ENCODE results near the gene TRDN.
"Not testable (repeated sequence)": the region's sequence is repeated elsewhere in the genome, so short reads cannot be mapped to it uniquely, and the experiment has no call there.

The TRDN gene

GRCh38 chr6:123383718-123384117, 253.0 kb downstream of the TRDN start:
- no peak for DNase-seq

- DNase-seq: no peak
These were observed 256.5 kb downstream of the TRDN start for GRCh38 chr6:123380257-123380656.

- DNase-seq: no peak
These were observed 264.0 kb downstream of the TRDN start for GRCh38 chr6:123372737-123373136.

GRCh38 chr6:123363912-123364311, 272.8 kb downstream of the TRDN start:
- DNase-seq: no peak

- no peak for DNase-seq
These were observed 276.4 kb downstream of the TRDN start for GRCh38 chr6:123360359-123360758.

- DNase-seq: no peak
These were observed 284.0 kb downstream of the TRDN start for GRCh38 chr6:123352705-123353104.

- no peak for DNase-seq
These were observed 284.5 kb downstream of the TRDN start for GRCh38 chr6:123352279-123352678.

GRCh38 chr6:123343836-123344235, 292.9 kb downstream of the TRDN start:
- DNase-seq: no peak

- DNase-seq: no peak
These were observed 298.4 kb downstream of the TRDN start for GRCh38 chr6:123338394-123338793.

GRCh38 chr6:123333000-123333756, 303.6 kb downstream of the TRDN start:
- DNase-seq: no peak

GRCh38 chr6:123332070-123332469, 304.7 kb downstream of the TRDN start:
- no peak for DNase-seq

- no peak for DNase-seq
These were observed 307.4 kb downstream of the TRDN start for GRCh38 chr6:123329337-123329736.

- DNase-seq: no peak
These were observed 313.1 kb downstream of the TRDN start for GRCh38 chr6:123323452-123324329.

- no peak for DNase-seq
These were observed 315.7 kb downstream of the TRDN start for GRCh38 chr6:123321020-123321419.

GRCh38 chr6:123316733-123317323, 319.9 kb downstream of the TRDN start:
- no peak for DNase-seq

- not testable (repeated sequence) for DNase-seq
These were observed 322.3 kb downstream of the TRDN start for GRCh38 chr6:123314459-123314858.

GRCh38 chr6:123309130-123309529, 327.6 kb downstream of the TRDN start:
- no peak for DNase-seq

- no peak for DNase-seq
These were observed 330.4 kb downstream of the TRDN start for GRCh38 chr6:123306334-123306733.

GRCh38 chr6:123295672-123296071, 341.1 kb downstream of the TRDN start:
- DNase-seq: no peak

- no peak for DNase-seq
These were observed 341.6 kb downstream of the TRDN start for GRCh38 chr6:123295181-123295580.

- DNase-seq: no peak
These were observed 348.1 kb downstream of the TRDN start for GRCh38 chr6:123288649-123289048.

GRCh38 chr6:123276546-123276980, 360.2 kb downstream of the TRDN start:
- DNase-seq: no peak

GRCh38 chr6:123263981-123264380, 372.8 kb downstream of the TRDN start:
- no peak for DNase-seq

- no peak for DNase-seq
These were observed 396.1 kb downstream of the TRDN start for GRCh38 chr6:123240626-123241025.
